Ishikawa (cell line): ENCODE measurements around the gene FRMD4B.

Experiments
- CEBPB ChIP-seq: IDR thresholded peaks from 2 replicates; pipeline ENCODE4 v1.6.1; 2012
- CREB1 ChIP-seq: IDR thresholded peaks from 2 replicates; pipeline ENCODE4 v1.6.1; 2012; ENCODE audit warnings: low read depth
- EGR1 ChIP-seq: IDR thresholded peaks from 2 replicates; pipeline ENCODE4 v1.6.1; 2012
- EP300 ChIP-seq: IDR thresholded peaks from 2 replicates; pipeline ENCODE4 v1.6.1; 2012; ENCODE audit warnings: borderline replicate concordance
- FOXM1 ChIP-seq: IDR thresholded peaks from 2 replicates; pipeline ENCODE4 v1.6.1; 2012; ENCODE audit warnings: low read depth, borderline replicate concordance
- MAX ChIP-seq: IDR thresholded peaks from 2 replicates; pipeline ENCODE4 v1.6.1; 2012
- NFIC ChIP-seq: IDR thresholded peaks from 2 replicates; pipeline ENCODE4 v1.6.1; 2012
- RAD21 ChIP-seq: IDR thresholded peaks from 2 replicates; pipeline ENCODE4 v1.6.1; 2012; ENCODE audit warnings: low read depth
- REST ChIP-seq: IDR thresholded peaks from 2 replicates; pipeline ENCODE4 v1.6.1; 2012; ENCODE audit warnings: low read depth, mild to moderate bottlenecking
- TAF1 ChIP-seq: IDR thresholded peaks from 2 replicates; pipeline ENCODE4 v1.6.1; 2012; ENCODE audit warnings: low read depth, mild to moderate bottlenecking
- TCF12 ChIP-seq: IDR thresholded peaks from 2 replicates; pipeline ENCODE4 v1.6.1; 2012; ENCODE audit warnings: low read depth
- TEAD4 ChIP-seq: IDR thresholded peaks from 2 replicates; pipeline ENCODE4 v1.6.1; 2012
- USF1 ChIP-seq: IDR thresholded peaks from 2 replicates; pipeline ENCODE4 v1.6.1; 2012
- YY1 ChIP-seq: IDR thresholded peaks from 2 replicates; pipeline ENCODE4 v1.6.1; 2012; ENCODE audit warnings: low read depth
- ZBTB7A ChIP-seq: IDR thresholded peaks from 2 replicates; pipeline ENCODE4 v1.6.1; 2012; ENCODE audit warnings: low read depth

Gene FRMD4B

GRCh38 chr3:69276191-69276590 lies 109.7 kb downstream of the FRMD4B start:
- 0 out of 2 replicates have a peak, but pooled peaks have one; percentile 33 for TF ChIP-seq TEAD4
- 0 out of 2 replicates have a peak, but pooled peaks have one; percentile 8 for TF ChIP-seq EGR1

GRCh38 chr3:69273896-69274295 lies 112.0 kb downstream of the FRMD4B start:
- TF ChIP-seq USF1, result no peak
- TF ChIP-seq MAX, result no peak
- TF ChIP-seq YY1, result no peak
- no peak for TF ChIP-seq TEAD4
- TF ChIP-seq TCF12, result no peak
- no peak for TF ChIP-seq FOXM1
- TF ChIP-seq RAD21, result no peak
- TF ChIP-seq TAF1, result no peak
- no peak for TF ChIP-seq EP300
- no peak for TF ChIP-seq ZBTB7A
- TF ChIP-seq CREB1, result no peak

GRCh38 chr3:69272556-69272955 lies 113.3 kb downstream of the FRMD4B start:
- TF ChIP-seq TAF1 (no peak), TCF12 (no peak), NFIC (no peak), CREB1 (no peak), TEAD4 (no peak), CEBPB (no peak), REST (no peak), FOXM1 (no peak), ZBTB7A (no peak), MAX (no peak), YY1 (no peak), USF1 (no peak), EGR1 (no peak), RAD21 (no peak)

GRCh38 chr3:69271098-69271497 lies 114.8 kb downstream of the FRMD4B start:
- TF ChIP-seq NFIC (no peak), USF1 (no peak), RAD21 (no peak), EP300 (no peak), YY1 (no peak), TAF1 (no peak), TEAD4 (no peak), EGR1 (no peak), CREB1 (no peak), FOXM1 (no peak), ZBTB7A (no peak), TCF12 (no peak), CEBPB (no peak), MAX (no peak), REST (no peak)

- no peak for TF ChIP-seq FOXM1
- TF ChIP-seq ZBTB7A, result no peak
- TF ChIP-seq REST, result no peak
- TF ChIP-seq NFIC, result no peak
- no peak for TF ChIP-seq USF1
- no peak for TF ChIP-seq TCF12
These were observed 119.3 kb downstream of the FRMD4B start for GRCh38 chr3:69266585-69266984.
